Neural cell (in vitro differentiated cells): ENCODE results near the gene ACOT12. TPM values are rescaled to one million over a fixed set of nuclear protein-coding genes. Genes with fewer than 3 reads are reported as not detected.

ENCODE experiments used
- H2AFZ ChIP-seq: fragments of 200-600, 300-800 bp; sonication (generic), shearing (Covaris generic); 2 replicates; pipeline ENCODE4 v1.6.0; 2014; ENCODE audit warnings: low read depth, mild to moderate bottlenecking, antibody characterized with exemption, low read length, moderate library complexity
- H3F3A ChIP-seq: fragments of 200-600 bp; shearing (Covaris generic); 2 replicates; pipeline ENCODE4 v1.6.1; 2016; ENCODE audit warnings: mild to moderate bottlenecking, moderate library complexity, mixed read lengths, antibody characterized with exemption, low read length; ENCODE audit not compliant: insufficient read depth, poor library complexity, severe bottlenecking
- H3K27ac ChIP-seq: fragments of 200-600, 300-800 bp; sonication (generic), shearing (Covaris generic); 2 replicates; pipeline ENCODE4 v1.5.1; 2014; ENCODE audit warnings: mild to moderate bottlenecking, low read length, moderate library complexity
- H3K27me3 ChIP-seq: fragments of 300-800, 200-600 bp; sonication (generic), shearing (Covaris generic); 2 replicates; pipeline ENCODE4 v1.6.0; 2014; ENCODE audit warnings: mild to moderate bottlenecking, low read depth, low read length, moderate library complexity; ENCODE audit not compliant: insufficient read depth
- H3K36me3 ChIP-seq: fragments of 300-800, 200-600 bp; sonication (generic), shearing (Covaris generic); 2 replicates; pipeline ENCODE4 v1.5.1; 2014; ENCODE audit warnings: mild to moderate bottlenecking, antibody characterized with exemption, low read length, moderate library complexity; ENCODE audit not compliant: insufficient read depth
- H3K4me2 ChIP-seq: fragments of 300-800, 200-600 bp; sonication (generic), shearing (Covaris generic); 2 replicates; pipeline ENCODE4 v1.6.0; 2014; ENCODE audit warnings: mild to moderate bottlenecking, low read length
- H3K4me3 ChIP-seq: fragments of 300-800, 200-600 bp; sonication (generic), shearing (Covaris generic); 2 replicates; pipeline ENCODE4 v1.5.1; 2014; ENCODE audit warnings: mild to moderate bottlenecking, low read length, moderate library complexity
- H3K79me2 ChIP-seq: fragments of 200-600 bp; shearing (Covaris generic); replicated peaks from 2 replicates; pipeline ENCODE4 v1.6.0; 2014; ENCODE audit warnings: mild to moderate bottlenecking, low read length, moderate library complexity; ENCODE audit not compliant: insufficient read depth
- H3K9ac ChIP-seq: fragments of 300-800, 200-600 bp; sonication (generic), shearing (Covaris generic); 2 replicates; pipeline ENCODE4 v1.6.1; 2016; ENCODE audit warnings: mild to moderate bottlenecking, low read length, mixed read lengths
- H3K9me2 ChIP-seq: fragments of 200-600 bp; shearing (Covaris generic); 2 replicates; pipeline ENCODE4 v1.6.1; 2016; ENCODE audit warnings: mild to moderate bottlenecking, low read length, mixed read lengths; ENCODE audit not compliant: insufficient read depth
- H3K9me3 ChIP-seq: fragments of 200-600, 300-800 bp; sonication (generic), shearing (Covaris generic); 2 replicates; pipeline ENCODE4 v1.6.1; 2016; ENCODE audit warnings: mild to moderate bottlenecking, mixed run types, low read length, moderate library complexity, mixed read lengths
- H4K20me1 ChIP-seq: fragments of 200-600 bp; shearing (Covaris generic); 2 replicates; pipeline ENCODE4 v1.6.1; 2016; ENCODE audit warnings: mild to moderate bottlenecking, mixed run types; ENCODE audit not compliant: insufficient read depth
- CTCF ChIP-seq: fragments of 450-650 bp; IDR thresholded peaks from 2 replicates; pipeline ENCODE4 v1.5.1; 2014; ENCODE audit warnings: antibody characterized with exemption, mild to moderate bottlenecking, moderate library complexity; ENCODE audit not compliant: poor library complexity, severe bottlenecking
- EP300 ChIP-seq: fragments of 450-650 bp; conservative IDR thresholded peaks from 2 replicates; pipeline ENCODE4 v1.6.1; 2014; ENCODE audit warnings: antibody characterized with exemption, mild to moderate bottlenecking, moderate library complexity; ENCODE audit not compliant: poor library complexity, severe bottlenecking
- EZH2 ChIP-seq: fragments of 200-600, 300-800 bp; shearing (Covaris generic), sonication (generic); IDR thresholded peaks from 2 replicates; pipeline ENCODE4 v1.6.1; 2014; ENCODE audit warnings: antibody characterized with exemption, low read length, borderline replicate concordance, mild to moderate bottlenecking; ENCODE audit not compliant: insufficient read depth, poor library complexity, severe bottlenecking
- MXI1 ChIP-seq: fragments of 450-650 bp; conservative IDR thresholded peaks from 2 replicates; pipeline ENCODE4 v1.6.1; 2014; ENCODE audit warnings: antibody characterized with exemption, mild to moderate bottlenecking; ENCODE audit not compliant: poor library complexity, severe bottlenecking
- POLR2AphosphoS5 ChIP-seq: IDR thresholded peaks from 2 replicates; pipeline ENCODE4 v1.6.1; 2012
- RAD21 ChIP-seq: fragments of 450-650 bp; conservative IDR thresholded peaks from 2 replicates; pipeline ENCODE4 v1.6.1; 2014; ENCODE audit warnings: antibody characterized with exemption, mild to moderate bottlenecking, moderate library complexity
- SMC3 ChIP-seq: fragments of 450-650 bp; conservative IDR thresholded peaks from 2 replicates; pipeline ENCODE4 v1.6.1; 2014; ENCODE audit warnings: antibody characterized with exemption, mild to moderate bottlenecking, moderate library complexity; ENCODE audit not compliant: poor library complexity
- TAF1 ChIP-seq: IDR thresholded peaks from 2 replicates; pipeline ENCODE4 v1.6.1; 2012; ENCODE audit warnings: low read depth
- polyA plus RNA-seq: library from polyadenylated mRNA; depleted of rRNA; stranded (reverse); fragments of >200 nt; gene quantifications from 2 replicates; pipeline ENCODE4 v1.2.3, GENCODE V29; 2014
- TF ChIP-seq, protein P1 (sequence below): IDR thresholded peaks from 2 replicates; pipeline ENCODE4 v1.6.1; 2012; ENCODE audit warnings: borderline replicate concordance

ACOT12 gene
- polyA plus RNA-seq, 1 donor from 2014 or later, result 1.2 TPM

- no peak overlapping the region for H3K4me2 ChIP-seq
These were observed 34.9 kb upstream of the ACOT12 start for GRCh38 chr5:81428861-81429260.

DNA sequence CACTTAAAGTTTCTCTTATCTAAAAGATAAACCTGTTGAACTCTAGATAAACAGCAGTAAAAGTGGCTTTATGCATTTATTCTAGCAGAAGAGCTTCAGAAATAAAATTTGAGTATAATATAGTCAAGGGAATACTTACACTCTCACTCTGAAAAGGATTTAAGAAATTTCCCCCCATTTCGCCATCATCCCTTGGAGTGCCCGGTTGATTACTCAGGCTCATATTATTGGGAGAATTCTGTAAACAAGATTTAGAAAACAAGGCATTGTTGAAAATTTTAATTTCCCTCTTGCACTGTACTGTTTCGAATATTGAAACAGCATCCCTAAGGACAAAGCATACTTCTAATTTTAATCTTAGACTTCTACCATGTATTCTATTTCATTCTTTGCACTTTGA is 34.5 kb upstream of the ACOT12 start:
- Histone ChIP-seq H3K4me2 (no peak overlapping the region), H3K9me3 (no peaks in the 10 kb centered on the region), H3F3A (no peaks in the 10 kb centered on the region), H3K9ac (no peak overlapping the region), H3K36me3 (no peaks in the 10 kb centered on the region), H3K27me3 (no peaks in the 10 kb centered on the region), H4K20me1 (no peaks in the 10 kb centered on the region), H3K4me3 (no peak overlapping the region), H2AFZ (no peak overlapping the region), H3K9me2 (no peaks in the 10 kb centered on the region), H3K79me2 (no peaks in the 10 kb centered on the region), H3K27ac (no peak overlapping the region)
- TF ChIP-seq EZH2, result no peak
- TF ChIP-seq RAD21, result no peak
- TF ChIP-seq SMC3, result no peak
- no peak for TF ChIP-seq CTCF

More at GRCh38 chr5:81428861-81429260, 34.9 kb upstream of the ACOT12 start:
- H3K27me3 ChIP-seq, result no peaks in the 10 kb centered on the region
- H2AFZ ChIP-seq, result no peak overlapping the region
- H3F3A ChIP-seq, result no peaks in the 10 kb centered on the region
- no peak overlapping the region for H3K9ac ChIP-seq
- H3K79me2 ChIP-seq, result no peaks in the 10 kb centered on the region
- no peak overlapping the region for H3K27ac ChIP-seq
- H4K20me1 ChIP-seq, result no peaks in the 10 kb centered on the region
- H3K9me3 ChIP-seq, result no peaks in the 10 kb centered on the region
- H3K4me3 ChIP-seq, result no peak overlapping the region
- H3K9me2 ChIP-seq, result no peaks in the 10 kb centered on the region
- TF ChIP-seq EP300 (no peak), MXI1 (no peak), SMC3 (no peak), EZH2 (no peak), POLR2AphosphoS5 (no peak), TAF1 (no peak), CTCF (no peak), RAD21 (no peak)
- TF ChIP-seq, protein P1, sequence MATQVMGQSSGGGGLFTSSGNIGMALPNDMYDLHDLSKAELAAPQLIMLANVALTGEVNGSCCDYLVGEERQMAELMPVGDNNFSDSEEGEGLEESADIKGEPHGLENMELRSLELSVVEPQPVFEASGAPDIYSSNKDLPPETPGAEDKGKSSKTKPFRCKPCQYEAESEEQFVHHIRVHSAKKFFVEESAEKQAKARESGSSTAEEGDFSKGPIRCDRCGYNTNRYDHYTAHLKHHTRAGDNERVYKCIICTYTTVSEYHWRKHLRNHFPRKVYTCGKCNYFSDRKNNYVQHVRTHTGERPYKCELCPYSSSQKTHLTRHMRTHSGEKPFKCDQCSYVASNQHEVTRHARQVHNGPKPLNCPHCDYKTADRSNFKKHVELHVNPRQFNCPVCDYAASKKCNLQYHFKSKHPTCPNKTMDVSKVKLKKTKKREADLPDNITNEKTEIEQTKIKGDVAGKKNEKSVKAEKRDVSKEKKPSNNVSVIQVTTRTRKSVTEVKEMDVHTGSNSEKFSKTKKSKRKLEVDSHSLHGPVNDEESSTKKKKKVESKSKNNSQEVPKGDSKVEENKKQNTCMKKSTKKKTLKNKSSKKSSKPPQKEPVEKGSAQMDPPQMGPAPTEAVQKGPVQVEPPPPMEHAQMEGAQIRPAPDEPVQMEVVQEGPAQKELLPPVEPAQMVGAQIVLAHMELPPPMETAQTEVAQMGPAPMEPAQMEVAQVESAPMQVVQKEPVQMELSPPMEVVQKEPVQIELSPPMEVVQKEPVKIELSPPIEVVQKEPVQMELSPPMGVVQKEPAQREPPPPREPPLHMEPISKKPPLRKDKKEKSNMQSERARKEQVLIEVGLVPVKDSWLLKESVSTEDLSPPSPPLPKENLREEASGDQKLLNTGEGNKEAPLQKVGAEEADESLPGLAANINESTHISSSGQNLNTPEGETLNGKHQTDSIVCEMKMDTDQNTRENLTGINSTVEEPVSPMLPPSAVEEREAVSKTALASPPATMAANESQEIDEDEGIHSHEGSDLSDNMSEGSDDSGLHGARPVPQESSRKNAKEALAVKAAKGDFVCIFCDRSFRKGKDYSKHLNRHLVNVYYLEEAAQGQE, result no peak
- H3K36me3 ChIP-seq, result no peaks in the 10 kb centered on the region
